Activated CD8-positive, alpha-beta T cell treated with anti-CD3 and anti-CD28 coated beads for 36 hours (primary cell): Measurements from ENCODE around the gene SURF4. TPM values are rescaled to one million over a fixed set of nuclear protein-coding genes. Genes with fewer than 3 reads are reported as not detected.

Source experiments
- ATAC-seq: fragments of 200-7000 bp; cut with Tn5 transposase; one replicate; pipeline ENCODE4 v1.10.0; 2021; ENCODE audit warnings: mild to moderate bottlenecking, moderate library complexity
- CTCF ChIA-PET: fragments of 350-600 bp; sonication (Branson Sonifier 250); formaldehyde crosslinking; loops from one replicate; lab custom pipeline; 2021; ENCODE audit warnings: antibody characterized with exemption; lab: Charles Lee
- POLR2A ChIA-PET: fragments of 350-600 bp; sonication (Branson Sonifier 250); formaldehyde crosslinking; loops from one replicate; lab custom pipeline; 2021; ENCODE audit warnings: antibody characterized with exemption; lab: Charles Lee
- DNase-seq: peaks from one replicate; pipeline ENCODE4 v3.0.0-alpha.2; 2020
- H3K27ac Mint-ChIP-seq: one replicate; pipeline ENCODE4 v1.8.0; 2021; ENCODE audit warnings: mild to moderate bottlenecking, mixed read lengths
- H3K27me3 Mint-ChIP-seq: one replicate; pipeline ENCODE4 v1.8.0; 2021; ENCODE audit warnings: mixed read lengths
- H3K36me3 Mint-ChIP-seq: one replicate; pipeline ENCODE4 v1.8.0; 2021; ENCODE audit warnings: low read depth, mixed read lengths
- H3K4me1 Mint-ChIP-seq: one replicate; pipeline ENCODE4 v1.8.0; 2021; ENCODE audit warnings: low read depth, mixed read lengths
- H3K4me3 Mint-ChIP-seq: one replicate; pipeline ENCODE4 v1.8.0; 2021; ENCODE audit warnings: mild to moderate bottlenecking, moderate library complexity, mixed read lengths
- H3K9me3 Mint-ChIP-seq: one replicate; pipeline ENCODE4 v1.8.0; 2021; ENCODE audit warnings: mixed read lengths
- intact Hi-C: fragments of 100-400 bp; cut with micrococcal nuclease; formaldehyde crosslinking; loops from one replicate; pipeline ENCODE4 v1.10.0; 2022
- total RNA-seq, 2 experiments: library from RNA; stranded (reverse); gene quantifications; one replicate each; pipeline ENCODE4 v1.2.3, GENCODE V29; 2021
- TF ChIP-seq, protein P1 (sequence below): fragments of 200-600 bp; IDR thresholded peaks from one replicate; pipeline ENCODE4 v1.8.0; 2022; ENCODE audit warnings: antibody characterized with exemption, mild to moderate bottlenecking

SURF4 gene
- total RNA-seq, 2 experiments from 2014 or later, result 219 to 239 TPM

DNA sequence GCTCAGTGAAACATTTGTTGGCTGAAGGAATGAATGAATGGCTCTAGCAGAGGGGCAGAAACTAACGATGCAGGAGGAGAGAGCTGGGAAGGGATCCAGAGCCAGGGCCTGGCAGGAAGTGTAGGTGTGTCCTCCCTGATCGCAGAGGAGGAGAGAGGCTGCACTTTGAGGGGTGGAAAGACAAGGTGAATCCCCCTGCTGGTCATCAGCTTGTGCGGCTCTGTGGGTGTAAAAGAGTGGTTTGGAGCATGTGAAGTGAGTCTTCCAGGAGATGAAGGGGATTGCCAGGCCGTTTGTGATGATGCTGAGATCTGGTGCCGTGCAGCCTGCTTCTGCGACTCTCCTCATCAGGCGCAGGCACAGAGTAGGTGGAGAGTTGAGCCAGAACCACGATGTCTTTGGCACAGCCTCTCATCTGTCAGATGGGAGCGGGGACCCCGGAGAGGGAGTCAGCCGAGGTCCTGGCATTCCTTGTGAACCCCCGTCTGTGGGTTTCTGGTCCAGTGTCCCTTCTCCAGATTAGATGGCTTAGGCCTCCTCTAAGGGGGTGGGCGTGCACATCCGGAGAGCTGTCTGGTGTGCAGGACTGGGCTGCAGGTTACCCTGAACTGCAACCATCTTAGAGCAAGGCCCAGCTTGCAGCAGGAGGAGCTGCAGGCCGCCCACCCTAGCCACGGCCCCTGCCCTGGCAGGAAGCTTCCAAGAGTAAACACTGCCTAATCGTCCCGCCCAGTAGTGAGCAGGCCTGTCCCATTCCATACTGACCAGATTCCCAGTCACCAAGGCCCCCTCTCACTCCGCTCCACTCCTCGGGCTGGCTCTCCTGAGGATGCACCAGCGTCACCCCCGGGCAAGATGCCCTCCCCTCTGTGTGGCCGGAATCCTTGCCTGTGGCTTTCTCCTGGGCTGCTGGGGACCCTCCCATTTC, 46.0 kb upstream of the SURF4 start, which contains the start of gene ADAMTS13:
TSS of gene ADAMTS13 (plus strand) at position 753 of the 928 bp plus-strand sequence. CDS start at position 830, 77 bp downstream.
- Mint-ChIP-seq H3K4me3 (peak within 1 kb of the TSS; percentile 3), H3K36me3 (peaks cover 1% of the 10 kb centered on the region), H3K27ac (peak within 1 kb of the TSS; percentile 87), H3K27me3 (peaks cover 7% of the 10 kb centered on the region), H3K4me1 (peaks cover 35% of the 10 kb centered on the region), H3K9me3 (no peaks in the 10 kb centered on the region)
- POLR2A ChIA-PET, result interaction anchor here (0.6 to 1.2 kb wide), 2 partner anchors 38 to 59 kb away, joined by 3 read pairs; partner anchors contain the start of gene CACFD1
- TF ChIP-seq, protein P1, sequence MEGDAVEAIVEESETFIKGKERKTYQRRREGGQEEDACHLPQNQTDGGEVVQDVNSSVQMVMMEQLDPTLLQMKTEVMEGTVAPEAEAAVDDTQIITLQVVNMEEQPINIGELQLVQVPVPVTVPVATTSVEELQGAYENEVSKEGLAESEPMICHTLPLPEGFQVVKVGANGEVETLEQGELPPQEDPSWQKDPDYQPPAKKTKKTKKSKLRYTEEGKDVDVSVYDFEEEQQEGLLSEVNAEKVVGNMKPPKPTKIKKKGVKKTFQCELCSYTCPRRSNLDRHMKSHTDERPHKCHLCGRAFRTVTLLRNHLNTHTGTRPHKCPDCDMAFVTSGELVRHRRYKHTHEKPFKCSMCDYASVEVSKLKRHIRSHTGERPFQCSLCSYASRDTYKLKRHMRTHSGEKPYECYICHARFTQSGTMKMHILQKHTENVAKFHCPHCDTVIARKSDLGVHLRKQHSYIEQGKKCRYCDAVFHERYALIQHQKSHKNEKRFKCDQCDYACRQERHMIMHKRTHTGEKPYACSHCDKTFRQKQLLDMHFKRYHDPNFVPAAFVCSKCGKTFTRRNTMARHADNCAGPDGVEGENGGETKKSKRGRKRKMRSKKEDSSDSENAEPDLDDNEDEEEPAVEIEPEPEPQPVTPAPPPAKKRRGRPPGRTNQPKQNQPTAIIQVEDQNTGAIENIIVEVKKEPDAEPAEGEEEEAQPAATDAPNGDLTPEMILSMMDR, result peak; percentile 14
- DNase-seq (peak; percentile 92), ATAC-seq (peak; percentile 72)
- intact Hi-C loops, result no loop called here
- CTCF ChIA-PET, result interaction anchor here (1.0 kb wide), 1 partner anchor 50 kb away, joined by 4 read pairs; no protein-coding TSS in a partner anchor

DNA sequence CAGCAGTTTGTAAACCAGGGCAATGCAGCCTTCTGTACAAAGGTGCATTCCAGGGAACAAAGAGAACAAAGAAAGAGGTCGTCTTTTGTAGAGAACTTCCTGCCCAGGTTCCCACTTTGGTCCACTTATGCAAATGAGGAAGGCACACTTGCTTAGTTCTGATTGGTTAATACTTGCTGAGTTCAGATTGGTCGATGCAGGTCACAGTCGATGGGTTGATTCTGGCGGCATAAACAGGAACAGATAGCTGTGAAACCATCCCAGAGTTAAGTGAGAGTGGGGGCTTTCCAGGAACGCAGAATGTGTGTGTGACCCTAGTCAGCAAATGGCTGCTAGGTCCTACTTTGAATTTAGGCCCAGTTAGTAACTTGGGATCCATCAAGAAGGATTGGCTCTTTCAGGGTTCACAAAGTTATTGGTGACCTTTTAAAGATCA, 44.5 kb upstream of the SURF4 start:
- TF ChIP-seq, protein P1, result no peak
- intact Hi-C loops, result no loop called here

DNA sequence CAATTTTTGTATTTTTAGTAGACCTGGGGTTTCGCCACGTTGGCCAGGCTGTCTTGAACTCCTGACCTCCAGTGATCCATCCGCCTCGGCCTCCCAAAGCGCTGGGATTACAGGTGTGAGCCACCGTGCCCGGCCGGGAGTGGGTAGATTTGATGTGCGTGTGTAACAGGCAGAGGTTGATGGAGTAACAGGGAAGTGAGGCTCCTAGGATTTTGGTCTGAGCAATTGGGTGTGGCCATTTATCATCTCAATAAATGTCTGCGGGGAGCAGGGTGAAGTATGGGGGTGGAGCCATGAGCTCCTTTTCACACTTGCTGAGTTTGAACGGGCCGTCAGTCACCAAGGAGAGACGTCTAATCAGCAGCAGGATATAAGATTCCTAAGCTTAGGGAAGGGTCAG, 43.1 kb upstream of the SURF4 start:
- no peak for ATAC-seq
- ChIA-PET CTCF (interaction anchor here (0.5 to 1.0 kb wide), 2 partner anchors 27 to 48 kb away, joined by 3 read pairs; no protein-coding TSS in a partner anchor), POLR2A (interaction anchor here (1.4 to 5.1 kb wide), 2 partner anchors 9 to 48 kb away, joined by 3 to 33 read pairs; no protein-coding TSS in a partner anchor)
- intact Hi-C loops, result no loop called here
- H3K4me3 Mint-ChIP-seq, result peak overlapping the region; percentile 93
- H3K27me3 Mint-ChIP-seq, result no peaks in the 10 kb centered on the region
- DNase-seq, result no peak
- TF ChIP-seq, protein P1, result no peak
- peak overlapping the region; percentile 95 for H3K27ac Mint-ChIP-seq
- peaks cover 58% of the 10 kb centered on the region for H3K4me1 Mint-ChIP-seq
- H3K9me3 Mint-ChIP-seq, result no peaks in the 10 kb centered on the region
- peaks cover 28% of the 10 kb centered on the region for H3K36me3 Mint-ChIP-seq

More for the DNA sequence above, 44.5 kb upstream of the SURF4 start:
- Mint-ChIP-seq H3K9me3 (no peaks in the 10 kb centered on the region), H3K4me1 (peaks cover 49% of the 10 kb centered on the region), H3K27ac (peak overlapping the region; percentile 87), H3K27me3 (peaks cover 4% of the 10 kb centered on the region), H3K36me3 (peaks cover 16% of the 10 kb centered on the region), H3K4me3 (peak overlapping the region; percentile 4)
- ChIA-PET POLR2A (no interaction called here), CTCF (no interaction called here)
- DNase-seq (peak; percentile 69), ATAC-seq (no peak)

DNA sequence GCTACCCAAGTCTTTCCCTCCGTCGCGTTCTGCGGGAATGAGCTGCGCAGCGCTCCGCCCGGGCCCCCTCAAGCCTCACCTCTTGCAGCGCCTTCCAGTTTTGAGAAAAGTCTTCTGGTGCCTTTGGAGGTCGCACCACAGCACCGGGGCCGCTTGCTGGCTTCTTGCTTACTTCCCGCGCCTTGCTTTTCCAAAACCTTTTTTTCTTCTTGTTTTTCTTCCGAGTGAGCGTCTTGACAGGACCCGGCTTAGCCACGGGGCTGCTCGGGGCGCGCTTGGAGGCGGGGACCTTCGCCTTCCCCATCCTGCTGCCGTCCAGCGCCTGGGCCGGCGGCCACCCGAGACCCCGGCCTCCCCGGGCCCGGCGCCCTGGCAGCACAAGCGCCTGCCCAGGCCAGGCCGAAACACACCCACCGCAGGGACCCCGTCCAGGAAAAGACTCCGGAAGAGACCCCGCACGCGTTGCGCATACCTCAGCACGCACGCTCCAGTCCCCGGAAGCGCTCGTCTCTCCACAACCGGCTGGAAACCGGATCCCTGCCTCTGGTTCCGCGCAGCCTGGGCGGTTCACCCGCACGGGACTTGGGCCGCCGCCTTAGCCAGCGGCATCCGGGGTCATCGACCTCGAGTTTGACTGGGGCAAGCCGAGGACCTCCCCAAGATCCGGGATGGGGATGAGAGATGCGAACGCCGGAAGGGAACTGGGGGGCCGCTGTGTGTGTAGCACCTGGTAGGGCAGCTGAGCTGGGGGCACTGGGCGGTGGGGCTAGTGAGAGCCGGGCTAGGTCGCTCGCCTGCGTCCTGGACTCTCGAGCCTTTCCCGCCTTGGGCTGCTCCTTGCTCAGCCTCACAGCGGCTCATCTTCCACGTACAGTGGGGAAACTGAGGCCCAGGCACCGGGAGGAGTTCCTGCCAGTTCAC, 41.9 kb upstream of the SURF4 start, which contains the start of gene REXO4:
TSS of gene REXO4 (minus strand) at position 470 of the 921 bp plus-strand sequence. CDS start at position 304, 166 bp downstream.
- ATAC-seq (peak; percentile 78), DNase-seq (peak; percentile 89)
- TF ChIP-seq, protein P1, result no peak
- POLR2A ChIA-PET, result interaction anchor here (0.8 to 5.1 kb wide), 13 partner anchors 10 to 284 kb away, joined by 3 to 33 read pairs (median 4); partner anchors contain the start of gene CACFD1
- Mint-ChIP-seq H3K27ac (peak within 1 kb of the TSS; percentile 95), H3K27me3 (no peaks in the 10 kb centered on the region), H3K9me3 (no peaks in the 10 kb centered on the region), H3K36me3 (peaks cover 34% of the 10 kb centered on the region), H3K4me3 (peak within 1 kb of the TSS; percentile 93), H3K4me1 (peaks cover 60% of the 10 kb centered on the region)
- intact Hi-C loops, result no loop called here
- CTCF ChIA-PET, result interaction anchor here (0.8 to 3.0 kb wide), 5 partner anchors 12 to 68 kb away, joined by 3 to 12 read pairs (median 5); no protein-coding TSS in a partner anchor
